Stimulated activated CD4-positive, alpha-beta T cell treated with anti-CD3 and anti-CD28 coated beads, Interleukin-4, amount 100 ng/mL, for 48 hours (primary cell): Measurements from ENCODE around the gene HFE.
"Not testable (repeated sequence)": the region's sequence is repeated elsewhere in the genome, so short reads cannot be mapped to it uniquely, and the experiment has no call there.

Experiments
- DNase-seq, 2 donors: peaks; one replicate each; pipeline ENCODE4 v3.0.0-alpha.2; 2020; ENCODE audit warnings: low read depth in 2 of 2

The HFE gene

GRCh38 chr6:26107935-26108334 lies 20.7 kb downstream of the HFE start:
- DNase-seq: no peak

- no peak for DNase-seq
Measured at GRCh38 chr6:26109772-26110171, 22.5 kb downstream of the HFE start.

GRCh38 chr6:26113570-26113969 lies 26.3 kb downstream of the HFE start:
- DNase-seq: no peak

GRCh38 chr6:26115226-26115625 lies 28.0 kb downstream of the HFE start:
- DNase-seq: no peak

DNA sequence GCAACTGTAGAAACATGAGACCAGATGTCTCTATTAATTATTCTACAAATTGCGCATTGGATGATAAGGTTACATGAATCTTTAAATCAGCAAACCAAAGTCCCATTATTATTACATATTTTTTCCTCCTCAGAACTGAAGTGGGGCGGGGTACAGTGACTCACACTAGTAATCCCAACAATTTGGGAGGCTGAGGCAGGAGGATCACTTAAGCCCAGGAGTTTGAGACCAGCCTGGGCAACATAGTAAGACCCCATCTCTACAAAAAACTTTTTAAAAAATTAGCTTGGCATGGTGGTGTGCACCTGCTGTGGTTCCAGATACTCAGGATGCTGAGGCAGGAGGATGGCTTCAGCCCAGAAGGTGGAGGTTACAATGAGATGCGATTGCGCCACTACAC lies 29.0 kb downstream of the HFE start:
- DNase-seq: no peak

GRCh38 chr6:26118999-26119398 lies 31.8 kb downstream of the HFE start:
- DNase-seq: no peak

DNA sequence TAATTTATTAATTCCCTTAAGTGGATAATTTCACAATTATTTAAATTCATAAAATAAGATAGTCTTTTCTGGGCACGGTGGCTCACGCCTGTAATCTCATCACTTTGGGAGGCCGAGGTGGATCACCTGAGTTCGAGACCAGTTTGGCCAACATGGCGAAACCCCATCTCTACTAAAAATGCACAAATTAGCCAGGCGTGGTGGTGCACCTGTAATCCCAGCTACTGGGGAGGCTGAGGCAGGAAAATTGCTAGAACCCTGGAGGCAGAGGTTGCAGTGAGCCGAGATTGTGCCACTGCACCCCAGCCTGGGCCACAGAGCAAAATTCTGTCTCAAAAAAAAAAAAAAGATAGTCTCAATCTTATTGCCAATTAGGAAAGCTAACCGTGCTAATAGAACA lies 32.9 kb downstream of the HFE start:
- not testable (repeated sequence) for DNase-seq

DNA sequence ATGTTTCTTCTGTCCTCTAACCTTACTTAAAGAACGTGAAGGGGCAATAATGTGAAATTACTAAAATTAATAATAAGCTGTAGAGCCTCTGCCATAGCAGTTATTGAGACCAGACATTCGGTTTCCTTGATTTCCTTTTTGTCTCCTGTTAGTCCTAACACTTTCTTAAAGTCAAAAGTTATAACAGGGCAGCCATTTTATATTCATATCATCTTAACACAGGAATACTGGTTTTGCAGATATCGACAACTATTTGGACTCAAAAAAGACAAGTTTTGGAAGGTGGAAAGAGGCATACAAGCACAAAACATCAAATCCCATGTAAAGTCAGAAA lies 33.5 kb downstream of the HFE start:
- no peak for DNase-seq

- no peak for DNase-seq
Measured at GRCh38 chr6:26121141-26122004, 34.1 kb downstream of the HFE start.

DNA sequence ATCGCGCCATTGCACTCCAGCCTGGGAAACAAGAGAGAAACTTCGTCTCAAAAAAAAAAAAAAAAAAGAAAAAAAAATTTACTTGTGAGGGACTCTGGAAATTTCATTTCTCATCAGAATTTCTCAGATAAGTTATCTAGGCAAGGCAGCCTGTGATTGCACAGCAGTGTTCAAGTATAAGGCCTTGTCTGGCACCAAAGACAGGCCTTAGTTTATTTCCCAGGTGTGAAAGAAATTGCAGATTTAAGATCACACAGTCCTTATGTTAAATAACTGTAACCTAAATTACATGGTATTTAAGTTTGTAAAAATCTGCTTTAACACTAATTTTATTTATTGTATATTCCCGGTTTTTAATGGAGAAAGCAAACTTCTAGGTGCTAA lies 34.8 kb downstream of the HFE start:
- DNase-seq: no peak

DNA sequence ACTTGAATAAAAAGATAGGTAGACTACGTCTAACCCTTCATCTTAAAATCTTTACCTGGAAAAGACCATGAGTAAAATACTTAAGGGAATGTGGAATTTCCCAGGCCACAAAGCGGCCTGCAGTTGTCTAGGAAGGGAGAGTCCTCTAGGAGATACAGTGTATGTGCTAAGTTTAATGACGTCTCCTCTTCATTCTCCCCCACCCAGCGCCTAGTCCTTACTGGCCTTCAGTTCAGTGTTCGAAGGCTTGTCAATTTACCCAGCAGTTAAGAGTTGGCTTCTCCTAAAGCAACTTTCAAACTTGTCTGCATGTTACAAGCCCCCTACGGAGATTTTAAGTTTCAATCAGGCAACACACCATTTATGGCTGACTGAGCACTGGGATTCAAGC lies 35.2 kb downstream of the HFE start:
- DNase-seq: no peak

- peak; percentile 81 to 91 for DNase-seq
Measured at GRCh38 chr6:26122793-26123674, 35.8 kb downstream of the HFE start.

DNA sequence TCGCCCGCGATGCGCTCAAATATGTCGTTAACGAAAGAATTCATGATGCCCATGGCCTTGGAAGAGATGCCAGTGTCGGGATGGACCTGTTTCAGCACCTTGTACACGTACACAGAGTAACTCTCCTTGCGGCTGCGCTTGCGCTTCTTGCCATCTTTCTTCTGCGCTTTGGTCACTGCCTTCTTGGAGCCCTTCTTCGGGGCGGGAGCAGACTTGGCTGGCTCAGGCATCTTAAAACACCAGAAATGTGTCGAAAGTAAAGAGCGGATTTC lies 36.4 kb downstream of the HFE start:
- DNase-seq: peak; percentile 63 to 66

DNA sequence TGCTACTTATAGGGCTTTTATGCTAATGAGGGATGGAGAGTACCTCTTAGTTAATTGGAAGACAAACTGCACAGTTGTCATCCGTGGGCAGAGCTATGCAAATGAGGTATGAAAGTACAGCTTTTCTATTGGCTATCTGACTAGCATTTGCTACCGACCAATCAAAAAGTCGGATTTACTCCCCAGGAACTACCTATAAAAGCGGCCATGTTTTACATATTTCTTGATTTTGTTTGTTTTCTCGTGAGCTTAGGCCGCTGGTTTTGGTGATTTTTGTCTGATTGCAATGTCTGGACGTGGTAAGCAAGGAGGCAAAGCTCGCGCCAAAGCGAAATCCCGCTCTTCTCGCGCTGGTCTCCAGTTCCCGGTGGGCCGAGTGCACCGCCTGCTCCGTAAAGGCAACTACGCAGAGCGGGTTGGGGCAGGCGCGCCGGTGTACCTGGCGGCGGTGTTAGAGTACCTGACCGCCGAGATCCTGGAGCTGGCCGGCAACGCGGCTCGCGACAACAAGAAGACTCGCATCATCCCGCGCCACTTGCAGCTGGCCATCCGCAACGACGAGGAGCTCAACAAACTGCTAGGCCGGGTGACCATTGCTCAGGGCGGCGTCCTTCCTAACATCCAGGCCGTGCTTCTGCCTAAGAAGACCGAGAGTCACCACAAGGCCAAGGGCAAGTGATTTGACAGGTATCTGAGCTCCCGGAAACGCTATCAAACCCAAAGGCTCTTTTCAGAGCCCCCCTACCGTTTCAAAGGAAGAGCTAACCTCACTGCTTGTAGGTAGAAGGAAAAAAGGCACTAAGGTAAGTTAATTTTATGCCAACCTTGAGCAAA lies 36.9 kb downstream of the HFE start:
- peak; percentile 54 to 67 for DNase-seq

GRCh38 chr6:26124781-26125685 lies 37.8 kb downstream of the HFE start:
- no peak for DNase-seq

DNA sequence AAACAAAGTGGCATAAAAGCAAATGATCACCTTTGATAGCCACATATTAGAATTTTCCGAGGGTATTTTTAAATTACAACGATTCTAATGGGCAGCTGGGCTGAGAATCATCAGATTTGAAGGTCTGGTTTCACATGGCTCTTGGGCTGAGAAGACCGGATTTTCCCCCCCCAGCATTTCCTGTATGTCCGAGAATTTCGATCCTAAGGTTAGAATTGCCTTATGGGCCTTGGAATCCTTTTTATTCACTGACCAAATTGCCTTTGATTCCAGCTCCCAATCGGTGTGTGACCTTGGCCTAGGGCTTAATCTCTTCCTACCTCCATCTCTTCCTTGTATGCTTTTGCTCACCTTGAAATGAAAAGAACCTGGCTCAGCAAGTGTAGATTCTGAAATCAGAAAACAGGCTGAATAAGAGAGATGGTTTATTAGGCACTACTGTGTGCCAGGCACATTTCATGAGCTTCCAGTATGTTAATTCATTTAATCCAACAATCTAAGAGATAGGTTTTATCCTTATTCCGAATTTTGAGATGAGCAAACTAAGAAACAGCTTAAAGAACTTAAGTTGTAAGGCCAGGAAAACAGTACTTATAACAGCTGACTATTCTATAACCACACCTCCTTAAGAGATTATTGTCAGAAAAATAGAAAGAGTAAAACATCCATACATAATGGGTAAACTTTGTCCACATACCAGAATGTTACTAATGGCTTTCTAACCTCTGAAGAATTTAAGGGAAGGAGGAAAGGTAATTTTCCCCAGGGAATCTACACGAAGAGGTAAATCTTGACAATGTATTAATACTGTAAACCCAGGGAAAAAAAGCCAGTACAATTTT lies 39.4 kb downstream of the HFE start:
- DNase-seq: no peak

GRCh38 chr6:26128013-26128771 lies 41.0 kb downstream of the HFE start:
- no peak for DNase-seq

DNA sequence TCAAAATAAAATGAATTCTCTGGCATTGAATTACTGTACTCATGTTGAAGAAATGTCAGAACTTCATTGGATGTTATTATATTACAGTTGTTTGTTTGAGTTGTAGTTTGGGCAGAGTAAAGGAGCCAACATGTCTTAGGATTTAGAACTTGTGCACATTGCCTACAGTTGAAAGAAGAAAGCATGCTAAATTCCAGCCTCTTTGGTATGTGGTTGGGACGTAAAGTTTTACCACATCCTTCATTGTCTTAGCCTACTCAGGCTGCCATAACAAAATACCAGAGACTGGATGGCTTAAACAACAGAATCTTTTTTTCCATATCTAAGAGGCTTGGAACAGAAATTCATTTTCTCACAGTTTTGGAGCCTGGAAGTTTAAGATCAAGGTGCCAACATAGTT lies 42.4 kb downstream of the HFE start:
- no peak for DNase-seq

GRCh38 chr6:26130581-26131249 lies 43.5 kb downstream of the HFE start:
- no peak for DNase-seq
